Measurements from ENCODE around the gene BBS1.

BBS1 gene

DNA sequence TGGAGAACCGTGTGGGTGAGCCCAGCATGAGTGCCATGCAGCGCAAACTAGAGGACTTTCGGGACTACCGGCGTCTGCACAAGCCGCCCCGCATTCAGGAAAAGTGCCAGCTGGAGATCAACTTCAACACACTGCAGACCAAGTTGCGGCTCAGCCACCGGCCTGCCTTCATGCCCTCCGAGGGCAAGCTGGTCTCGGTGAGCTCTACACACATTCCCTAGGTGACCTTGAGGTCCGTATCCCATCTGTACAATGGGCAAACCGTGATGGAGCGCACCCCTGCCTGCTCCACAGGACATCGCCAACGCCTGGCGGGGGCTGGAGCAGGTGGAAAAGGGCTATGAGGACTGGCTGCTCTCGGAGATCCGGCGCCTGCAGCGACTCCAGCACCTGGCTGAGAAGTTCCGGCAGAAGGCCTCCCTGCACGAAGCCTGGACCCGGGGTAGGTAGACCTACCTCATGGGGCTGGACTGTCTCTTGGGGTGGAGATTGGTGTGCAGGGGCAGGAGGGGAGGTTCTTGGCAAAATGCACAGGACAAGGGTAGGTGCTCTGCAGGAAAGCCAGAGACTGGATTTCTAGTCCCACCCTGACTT is 47.4 kb downstream of the BBS1 start:
- TF ChIP-seq ZBTB7A (IDR thresholded peaks at IDR 0.05; ENCODE audit: low read depth) (no peak), TCF12 (IDR thresholded peaks at IDR 0.05; ENCODE audit: low read depth) (no peak), EP300 (IDR thresholded peaks at IDR 0.05; ENCODE audit: borderline replicate concordance) (no peak), TAF1 (IDR thresholded peaks at IDR 0.05; ENCODE audit: low read depth) (no peak), CEBPB (IDR thresholded peaks at IDR 0.05) (no peak), CREB1 (IDR thresholded peaks at IDR 0.05; ENCODE audit: low read depth) (no peak), FOXM1 (IDR thresholded peaks at IDR 0.05; ENCODE audit: borderline replicate concordance, low read depth) (no peak), EGR1 (IDR thresholded peaks at IDR 0.05) (no peak), NFIC (IDR thresholded peaks at IDR 0.05) (no peak), RAD21 (IDR thresholded peaks at IDR 0.05; ENCODE audit: low read depth) (no peak), TEAD4 (IDR thresholded peaks at IDR 0.05) (no peak), YY1 (IDR thresholded peaks at IDR 0.05; ENCODE audit: low read depth) (no peak)
- TF ChIP-seq, protein P1, sequence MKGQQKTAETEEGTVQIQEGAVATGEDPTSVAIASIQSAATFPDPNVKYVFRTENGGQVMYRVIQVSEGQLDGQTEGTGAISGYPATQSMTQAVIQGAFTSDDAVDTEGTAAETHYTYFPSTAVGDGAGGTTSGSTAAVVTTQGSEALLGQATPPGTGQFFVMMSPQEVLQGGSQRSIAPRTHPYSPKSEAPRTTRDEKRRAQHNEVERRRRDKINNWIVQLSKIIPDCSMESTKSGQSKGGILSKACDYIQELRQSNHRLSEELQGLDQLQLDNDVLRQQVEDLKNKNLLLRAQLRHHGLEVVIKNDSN (IDR thresholded peaks at IDR 0.05): no peak
- TF ChIP-seq, protein P2, sequence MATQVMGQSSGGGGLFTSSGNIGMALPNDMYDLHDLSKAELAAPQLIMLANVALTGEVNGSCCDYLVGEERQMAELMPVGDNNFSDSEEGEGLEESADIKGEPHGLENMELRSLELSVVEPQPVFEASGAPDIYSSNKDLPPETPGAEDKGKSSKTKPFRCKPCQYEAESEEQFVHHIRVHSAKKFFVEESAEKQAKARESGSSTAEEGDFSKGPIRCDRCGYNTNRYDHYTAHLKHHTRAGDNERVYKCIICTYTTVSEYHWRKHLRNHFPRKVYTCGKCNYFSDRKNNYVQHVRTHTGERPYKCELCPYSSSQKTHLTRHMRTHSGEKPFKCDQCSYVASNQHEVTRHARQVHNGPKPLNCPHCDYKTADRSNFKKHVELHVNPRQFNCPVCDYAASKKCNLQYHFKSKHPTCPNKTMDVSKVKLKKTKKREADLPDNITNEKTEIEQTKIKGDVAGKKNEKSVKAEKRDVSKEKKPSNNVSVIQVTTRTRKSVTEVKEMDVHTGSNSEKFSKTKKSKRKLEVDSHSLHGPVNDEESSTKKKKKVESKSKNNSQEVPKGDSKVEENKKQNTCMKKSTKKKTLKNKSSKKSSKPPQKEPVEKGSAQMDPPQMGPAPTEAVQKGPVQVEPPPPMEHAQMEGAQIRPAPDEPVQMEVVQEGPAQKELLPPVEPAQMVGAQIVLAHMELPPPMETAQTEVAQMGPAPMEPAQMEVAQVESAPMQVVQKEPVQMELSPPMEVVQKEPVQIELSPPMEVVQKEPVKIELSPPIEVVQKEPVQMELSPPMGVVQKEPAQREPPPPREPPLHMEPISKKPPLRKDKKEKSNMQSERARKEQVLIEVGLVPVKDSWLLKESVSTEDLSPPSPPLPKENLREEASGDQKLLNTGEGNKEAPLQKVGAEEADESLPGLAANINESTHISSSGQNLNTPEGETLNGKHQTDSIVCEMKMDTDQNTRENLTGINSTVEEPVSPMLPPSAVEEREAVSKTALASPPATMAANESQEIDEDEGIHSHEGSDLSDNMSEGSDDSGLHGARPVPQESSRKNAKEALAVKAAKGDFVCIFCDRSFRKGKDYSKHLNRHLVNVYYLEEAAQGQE (IDR thresholded peaks at IDR 0.05; ENCODE audit: low read depth): no peak
- TF ChIP-seq, protein P3, sequence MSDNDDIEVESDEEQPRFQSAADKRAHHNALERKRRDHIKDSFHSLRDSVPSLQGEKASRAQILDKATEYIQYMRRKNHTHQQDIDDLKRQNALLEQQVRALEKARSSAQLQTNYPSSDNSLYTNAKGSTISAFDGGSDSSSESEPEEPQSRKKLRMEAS (IDR thresholded peaks at IDR 0.05): no peak

GRCh38 chr11:66559142-66559865 is 48.9 kb downstream of the BBS1 start:
- TF ChIP-seq, protein P3 (IDR thresholded peaks at IDR 0.05): 0 out of 2 replicates have a peak, but pooled peaks have one; percentile 32
- TF ChIP-seq TAF1 (IDR thresholded peaks at IDR 0.05; ENCODE audit: low read depth): no peak
- TF ChIP-seq CEBPB (IDR thresholded peaks at IDR 0.05): peak; percentile 74
- no peak for TF ChIP-seq EP300 (IDR thresholded peaks at IDR 0.05; ENCODE audit: borderline replicate concordance)
- TF ChIP-seq RAD21 (IDR thresholded peaks at IDR 0.05; ENCODE audit: low read depth): no peak
- no peak for TF ChIP-seq NFIC (IDR thresholded peaks at IDR 0.05)
- TF ChIP-seq, protein P2 (IDR thresholded peaks at IDR 0.05; ENCODE audit: low read depth): no peak
- no peak for TF ChIP-seq TCF12 (IDR thresholded peaks at IDR 0.05; ENCODE audit: low read depth)
- TF ChIP-seq YY1 (IDR thresholded peaks at IDR 0.05; ENCODE audit: low read depth): no peak
- TF ChIP-seq CREB1 (IDR thresholded peaks at IDR 0.05; ENCODE audit: low read depth): no peak
- no peak for TF ChIP-seq TEAD4 (IDR thresholded peaks at IDR 0.05)
- TF ChIP-seq ZBTB7A (IDR thresholded peaks at IDR 0.05; ENCODE audit: low read depth): no peak
- TF ChIP-seq FOXM1 (IDR thresholded peaks at IDR 0.05; ENCODE audit: borderline replicate concordance, low read depth): no peak
- TF ChIP-seq EGR1 (IDR thresholded peaks at IDR 0.05): no peak

DNA sequence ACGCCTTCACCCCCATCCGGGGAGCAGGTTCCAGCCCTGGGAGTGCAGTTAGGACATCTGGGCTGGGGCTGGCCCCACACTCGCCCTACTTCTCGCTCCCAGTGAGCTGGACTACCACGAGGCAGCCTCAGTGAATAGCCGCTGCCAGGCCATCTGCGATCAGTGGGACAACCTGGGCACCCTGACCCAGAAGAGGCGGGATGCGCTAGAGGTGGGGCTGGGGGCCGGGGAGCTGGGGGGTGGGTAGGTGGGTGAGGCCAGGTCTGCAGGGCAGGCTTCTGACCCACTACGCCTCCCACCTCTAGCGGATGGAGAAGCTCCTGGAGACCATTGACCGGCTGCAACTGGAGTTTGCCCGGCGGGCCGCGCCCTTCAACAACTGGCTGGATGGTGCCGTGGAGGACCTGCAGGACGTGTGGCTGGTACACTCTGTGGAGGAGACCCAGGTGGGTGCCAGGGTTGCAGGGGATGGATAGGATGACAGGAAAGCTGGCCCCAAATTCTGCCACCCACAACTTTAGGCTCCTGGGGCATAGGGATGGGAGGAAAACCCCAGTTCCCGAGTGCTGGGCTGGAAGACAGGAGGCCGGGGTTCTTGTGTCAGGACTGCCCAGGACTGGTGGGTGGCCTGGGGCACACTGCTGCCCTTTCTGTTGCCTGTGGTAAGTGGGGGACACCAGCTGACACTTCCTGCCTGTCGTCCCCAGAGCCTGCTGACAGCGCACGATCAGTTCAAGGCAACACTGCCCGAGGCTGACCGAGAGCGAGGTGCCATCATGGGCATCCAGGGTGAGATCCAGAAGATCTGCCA is 49.6 kb downstream of the BBS1 start:
- TF ChIP-seq, protein P3 (IDR thresholded peaks at IDR 0.05): no peak
- no peak for TF ChIP-seq YY1 (IDR thresholded peaks at IDR 0.05; ENCODE audit: low read depth)
- TF ChIP-seq CEBPB (IDR thresholded peaks at IDR 0.05): no peak
- TF ChIP-seq, protein P1 (IDR thresholded peaks at IDR 0.05): no peak
- no peak for TF ChIP-seq NFIC (IDR thresholded peaks at IDR 0.05)
- no peak for TF ChIP-seq EP300 (IDR thresholded peaks at IDR 0.05; ENCODE audit: borderline replicate concordance)

DNA sequence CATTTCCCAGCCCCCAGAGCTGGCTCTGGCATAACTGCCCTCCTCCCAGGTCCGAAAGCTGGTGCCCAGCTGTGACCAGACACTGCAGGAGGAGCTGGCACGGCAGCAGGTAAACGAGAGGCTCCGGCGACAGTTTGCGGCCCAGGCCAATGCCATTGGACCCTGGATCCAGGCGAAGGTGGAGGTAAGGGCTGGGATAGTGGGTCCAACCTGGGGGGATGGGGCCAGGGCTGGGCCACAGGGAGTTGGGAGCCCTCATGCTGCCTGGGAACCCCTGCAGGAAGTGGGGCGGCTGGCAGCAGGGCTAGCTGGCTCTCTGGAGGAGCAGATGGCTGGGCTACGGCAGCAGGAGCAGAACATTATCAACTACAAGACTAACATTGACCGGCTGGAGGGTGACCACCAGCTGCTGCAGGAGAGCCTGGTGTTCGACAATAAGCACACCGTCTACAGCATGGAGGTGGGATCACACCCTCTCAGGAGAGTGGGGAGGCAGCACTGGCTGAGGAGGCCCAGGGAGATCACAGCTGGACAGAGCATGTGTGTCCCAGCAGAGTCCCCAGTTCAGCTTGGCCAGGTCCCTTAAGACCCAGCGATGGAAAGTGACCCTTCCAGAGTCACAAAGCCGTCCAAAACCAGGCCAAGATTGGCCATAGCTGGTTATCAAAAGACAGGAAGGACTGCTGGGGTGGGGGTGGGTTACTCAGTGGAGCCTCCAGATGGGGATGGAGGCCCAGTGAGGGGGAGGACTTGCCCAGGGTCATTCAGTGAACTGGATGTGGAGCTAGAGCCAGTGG is 50.9 kb downstream of the BBS1 start:
- no peak for TF ChIP-seq EP300 (IDR thresholded peaks at IDR 0.05; ENCODE audit: borderline replicate concordance)
- no peak for TF ChIP-seq TEAD4 (IDR thresholded peaks at IDR 0.05)
- TF ChIP-seq FOXM1 (IDR thresholded peaks at IDR 0.05; ENCODE audit: borderline replicate concordance, low read depth): no peak
- TF ChIP-seq ZBTB7A (IDR thresholded peaks at IDR 0.05; ENCODE audit: low read depth): no peak
- no peak for TF ChIP-seq NFIC (IDR thresholded peaks at IDR 0.05)
- TF ChIP-seq CREB1 (IDR thresholded peaks at IDR 0.05; ENCODE audit: low read depth): no peak
- no peak for TF ChIP-seq RAD21 (IDR thresholded peaks at IDR 0.05; ENCODE audit: low read depth)
- TF ChIP-seq, protein P1 (IDR thresholded peaks at IDR 0.05): no peak
- TF ChIP-seq, protein P2 (IDR thresholded peaks at IDR 0.05; ENCODE audit: low read depth): no peak
- no peak for TF ChIP-seq YY1 (IDR thresholded peaks at IDR 0.05; ENCODE audit: low read depth)
- TF ChIP-seq, protein P3 (IDR thresholded peaks at IDR 0.05): no peak
- no peak for TF ChIP-seq TCF12 (IDR thresholded peaks at IDR 0.05; ENCODE audit: low read depth)
- TF ChIP-seq EGR1 (IDR thresholded peaks at IDR 0.05): no peak
- no peak for TF ChIP-seq TAF1 (IDR thresholded peaks at IDR 0.05; ENCODE audit: low read depth)
- TF ChIP-seq CEBPB (IDR thresholded peaks at IDR 0.05): no peak

All from Ishikawa (cell line).